Prostate gland (tissue), 2 donors: Measurements from ENCODE around the gene CTBP2. TPM values are rescaled to one million over a fixed set of nuclear protein-coding genes. Genes with fewer than 3 reads are reported as not detected.

Experiments used
- DNase-seq: peaks from one replicate; pipeline ENCODE4 v3.0.0-alpha.2; 2019; ENCODE audit warnings: low spot score
- H3K27ac ChIP-seq, 2 donors: fragments of 200-600 bp; sonication (generic); 2 replicates each; pipeline ENCODE4 v1.5.1; 2017 to 2019
- H3K27me3 ChIP-seq: fragments of 200-600 bp; sonication (generic); replicated peaks from 2 replicates; pipeline ENCODE4 v1.5.1; 2019; ENCODE audit not compliant: insufficient read depth
- H3K36me3 ChIP-seq, 2 donors: fragments of 200-600 bp; sonication (generic); 1 replicate in 1 of 2; 2 replicates in 1 of 2; pipeline versions ENCODE4 v1.5.1 to v1.8.1; 2017 to 2019
- H3K4me1 ChIP-seq: fragments of 200-600 bp; sonication (generic); replicated peaks from 2 replicates; pipeline ENCODE4 v1.5.1; 2019
- H3K4me3 ChIP-seq, 2 donors: fragments of 200-600 bp; sonication (generic); 2 replicates each; pipeline ENCODE4 v1.5.1; 2017 to 2019
- H3K9me3 ChIP-seq: fragments of 200-600 bp; sonication (generic); 2 replicates; pipeline ENCODE4 v1.5.1; 2017
- CTCF ChIP-seq, 4 experiments: fragments of 200-600 bp in 2 of 4; fragments of 450-650 bp in 2 of 4; sonication (generic) in 2 of 4; IDR thresholded peaks; 1 replicate in 3 of 4; 2 replicates in 1 of 4; pipeline ENCODE4 v1.5.1; 2016 to 2019; ENCODE audit warnings: antibody characterized with exemption in 4 of 4, mild to moderate bottlenecking in 2 of 4, moderate library complexity in 2 of 4
- POLR2A ChIP-seq: fragments of 450-650 bp; IDR thresholded peaks from one replicate; pipeline ENCODE4 v1.6.1; 2016; ENCODE audit warnings: antibody characterized with exemption, mild to moderate bottlenecking
- POLR2AphosphoS5 ChIP-seq: sonication (generic); formaldehyde crosslinking; IDR thresholded peaks from one replicate; pipeline ENCODE4 v1.6.1; 2017; ENCODE audit warnings: antibody characterized with exemption
- WGBS: methylation state at CpG from one replicate; pipeline ENCODE4 v1.1.5; 2018; 5-methylcytosine and 5-hydroxymethylcytosine counted together
- intact Hi-C: fragments of 100-400 bp; cut with DNase I; formaldehyde crosslinking; loops from one replicate; pipeline ENCODE4 v1.14.2; 2022
- total RNA-seq, 2 donors: library from RNA; depleted of rRNA; stranded (reverse); fragments of >200 nt; gene quantifications; one replicate each; pipeline ENCODE4 v1.1.0, GENCODE V29; 2016

Gene CTBP2
- total RNA-seq, 2 donors from 2014 or later: 70.2 to 89.7 TPM

GRCh38 chr10:125129076-125129458, 31.3 kb downstream of the CTBP2 start:
- Histone ChIP-seq H3K27me3 (no peaks in the 10 kb centered on the region), H3K4me3 (no peak overlapping the region), H3K9me3 (no peaks in the 10 kb centered on the region), H3K27ac (peak overlapping the region in 1 of 2 donors; percentile 11), H3K4me1 (peaks cover 3% of the 10 kb centered on the region), H3K36me3 (no peaks in the 10 kb centered on the region)
- DNase-seq: no peak
- 69% methylated on average over 3 of the region's 3 CpGs for WGBS
- intact Hi-C loops: loop anchor here (5.0 kb wide), 1 partner anchor 42 kb away; no protein-coding TSS in a partner anchor
- no peak for TF ChIP-seq POLR2AphosphoS5
- no peak for TF ChIP-seq CTCF (IDR thresholded peaks at IDR 0.05)
- TF ChIP-seq POLR2A: no peak

GRCh38 chr10:125128397-125129075, 31.8 kb downstream of the CTBP2 start:
- WGBS: 86% methylated on average over 8 of the region's 8 CpGs
- Histone ChIP-seq H3K4me1 (peaks cover 7% of the 10 kb centered on the region), H3K4me3 (no peak overlapping the region), H3K36me3 (no peaks in the 10 kb centered on the region), H3K27ac (no peak overlapping the region), H3K9me3 (no peaks in the 10 kb centered on the region), H3K27me3 (no peaks in the 10 kb centered on the region)
- intact Hi-C loops: loop anchor here (5.0 kb wide), 1 partner anchor 41 kb away; no protein-coding TSS in a partner anchor
- no peak for DNase-seq
- TF ChIP-seq POLR2AphosphoS5 (no peak), POLR2A (no peak), CTCF (IDR thresholded peaks at IDR 0.05) (no peak)

- peaks cover 10% of the 10 kb centered on the region for H3K4me1 ChIP-seq
- H3K36me3 ChIP-seq: no peaks in the 10 kb centered on the region
- H3K27me3 ChIP-seq: no peaks in the 10 kb centered on the region
- whole genome bisulfite sequencing: 62% methylated on average over 3 of the region's 3 CpGs
- intact Hi-C loops: loop anchor here (5.0 kb wide), 1 partner anchor 41 kb away; no protein-coding TSS in a partner anchor
- H3K27ac ChIP-seq: no peak overlapping the region
- no peak for DNase-seq
- no peaks in the 10 kb centered on the region for H3K9me3 ChIP-seq
- TF ChIP-seq POLR2A: no peak
- TF ChIP-seq POLR2AphosphoS5: no peak
- TF ChIP-seq CTCF (IDR thresholded peaks at IDR 0.05): no peak
- H3K4me3 ChIP-seq: no peak overlapping the region
Measured at GRCh38 chr10:125127986-125128385, 32.4 kb downstream of the CTBP2 start.

- Histone ChIP-seq H3K36me3 (no peaks in the 10 kb centered on the region), H3K27me3 (no peaks in the 10 kb centered on the region), H3K27ac (no peak overlapping the region), H3K9me3 (no peaks in the 10 kb centered on the region), H3K4me3 (no peak overlapping the region), H3K4me1 (peaks cover 10% of the 10 kb centered on the region)
- 70% methylated on average over 5 of the region's 5 CpGs for WGBS
- no peak for DNase-seq
- no peak for TF ChIP-seq CTCF (IDR thresholded peaks at IDR 0.05)
- TF ChIP-seq POLR2A: no peak
- intact Hi-C loops: loop anchor here (5.0 kb wide), 1 partner anchor 40 kb away; no protein-coding TSS in a partner anchor
Measured at GRCh38 chr10:125127110-125127509, 33.3 kb downstream of the CTBP2 start.
